Mesodermal cell (in vitro differentiated cells): Measurements from ENCODE around the gene EXOSC5.

Experiments
- H3K27ac ChIP-seq: 2 replicates; pipeline ENCODE4 v1.7.0; 2013; ENCODE audit warnings: mild to moderate bottlenecking, low read depth, low read length, moderate library complexity; ENCODE audit not compliant: severe bottlenecking
- H3K36me3 ChIP-seq: 2 replicates; pipeline ENCODE4 v1.7.1; 2013; ENCODE audit warnings: mild to moderate bottlenecking, low read length, moderate library complexity; ENCODE audit not compliant: control insufficient read depth, insufficient read depth
- H3K4me1 ChIP-seq: one replicate; pipeline ENCODE4 v1.7.1; 2013; ENCODE audit warnings: mild to moderate bottlenecking, low read length; ENCODE audit not compliant: insufficient read depth, control insufficient read depth, poor library complexity, severe bottlenecking
- H3K4me3 ChIP-seq: 2 replicates; pipeline ENCODE4 v1.7.0; 2013; ENCODE audit warnings: low read length, control low read depth, mild to moderate bottlenecking; ENCODE audit not compliant: insufficient read depth, poor library complexity, severe bottlenecking; ENCODE audit errors: extremely low read depth
- H3K9me3 ChIP-seq: 2 replicates; pipeline ENCODE4 v1.7.1; 2013; ENCODE audit warnings: mild to moderate bottlenecking, low read length, moderate library complexity; ENCODE audit not compliant: control insufficient read depth
- WGBS, 2 experiments: methylation state at CpG; one replicate each; pipeline ENCODE4 v1.1.5; 2013; ENCODE audit warnings: missing lambda C conversion rate in 2 of 2; ENCODE audit not compliant: insufficient coverage in 2 of 2; 5-methylcytosine and 5-hydroxymethylcytosine counted together

Gene EXOSC5

GRCh38 chr19:41366089-41366488 lies 31.1 kb downstream of the EXOSC5 start:
- H3K27ac ChIP-seq = no peak overlapping the region
- peaks cover 2% of the 10 kb centered on the region for H3K36me3 ChIP-seq
- H3K4me1 ChIP-seq = peaks cover 7% of the 10 kb centered on the region
- no peak overlapping the region for H3K4me3 ChIP-seq
- no peaks in the 10 kb centered on the region for H3K9me3 ChIP-seq
- WGBS, 2 experiments = 75 to 100% methylated on average over 1 of the region's 1 CpG

- no peaks in the 10 kb centered on the region for H3K9me3 ChIP-seq
- H3K27ac ChIP-seq = peak overlapping the region; percentile 100
- WGBS, 2 experiments = 92 to 94% methylated on average over 6 to 8 of the region's 14 CpGs
Measured at GRCh38 chr19:41364524-41365391, 32.4 kb downstream of the EXOSC5 start.

GRCh38 chr19:41363753-41364523 lies 33.2 kb downstream of the EXOSC5 start, which contains the start of gene B9D2:
Gene B9D2, minus strand, starts transcription at chr19:41364149. Its CDS starts 630 bp downstream, at chr19:41363519.
- H3K4me3 ChIP-seq = peak within 1 kb of the TSS; percentile 67
- H3K27ac ChIP-seq = peak within 1 kb of the TSS; percentile 100
- H3K36me3 ChIP-seq = peaks cover 3% of the 10 kb centered on the region
- H3K4me1 ChIP-seq = peaks cover 7% of the 10 kb centered on the region
- 0% methylated on average over 32 to 41 of the region's 56 CpGs for WGBS, 2 experiments
- H3K9me3 ChIP-seq = no peaks in the 10 kb centered on the region

More at GRCh38 chr19:41364524-41365391, 32.4 kb downstream of the EXOSC5 start:
- peaks cover 3% of the 10 kb centered on the region for H3K36me3 ChIP-seq
- H3K4me3 ChIP-seq = peak overlapping the region; percentile 67
- peaks cover 7% of the 10 kb centered on the region for H3K4me1 ChIP-seq

GRCh38 chr19:41363371-41363752 lies 33.8 kb downstream of the EXOSC5 start:
- Histone ChIP-seq H3K36me3 (peaks cover 3% of the 10 kb centered on the region), H3K4me3 (peak overlapping the region; percentile 67), H3K4me1 (peaks cover 7% of the 10 kb centered on the region)

GRCh38 chr19:41362143-41362847 lies 34.9 kb downstream of the EXOSC5 start:
- WGBS, 2 experiments = 89 to 98% methylated on average over 3 to 5 of the region's 10 CpGs
- Histone ChIP-seq H3K27ac (no peak overlapping the region), H3K4me3 (no peak overlapping the region)

More at GRCh38 chr19:41363371-41363752, 33.8 kb downstream of the EXOSC5 start:
- no peaks in the 10 kb centered on the region for H3K9me3 ChIP-seq
- peak overlapping the region; percentile 100 for H3K27ac ChIP-seq
- 59 to 88% methylated on average over 5 to 6 of the region's 6 CpGs for WGBS, 2 experiments

GRCh38 chr19:41359741-41360140 lies 37.4 kb downstream of the EXOSC5 start:
- Histone ChIP-seq H3K36me3 (peaks cover 3% of the 10 kb centered on the region), H3K9me3 (no peaks in the 10 kb centered on the region), H3K27ac (no peak overlapping the region), H3K4me3 (no peak overlapping the region), H3K4me1 (peaks cover 5% of the 10 kb centered on the region)
- 94 to 100% methylated on average over 1 of the region's 1 CpG for WGBS, 2 experiments

More at GRCh38 chr19:41362143-41362847, 34.9 kb downstream of the EXOSC5 start:
- Histone ChIP-seq H3K4me1 (peaks cover 7% of the 10 kb centered on the region), H3K9me3 (no peaks in the 10 kb centered on the region), H3K36me3 (peaks cover 3% of the 10 kb centered on the region)

- 94 to 97% methylated on average over 12 to 13 of the region's 13 CpGs for WGBS, 2 experiments
- Histone ChIP-seq H3K4me1 (peaks cover 2% of the 10 kb centered on the region), H3K9me3 (no peaks in the 10 kb centered on the region), H3K36me3 (peaks cover 7% of the 10 kb centered on the region), H3K27ac (no peak overlapping the region), H3K4me3 (no peak overlapping the region)
Measured at GRCh38 chr19:41357746-41358145, 39.4 kb downstream of the EXOSC5 start.

- no peak overlapping the region for H3K4me3 ChIP-seq
- H3K9me3 ChIP-seq = no peaks in the 10 kb centered on the region
- H3K27ac ChIP-seq = no peak overlapping the region
- peaks cover 7% of the 10 kb centered on the region for H3K36me3 ChIP-seq
- WGBS, 2 experiments = 94 to 100% methylated on average over 4 to 8 of the region's 11 CpGs
- peaks cover 2% of the 10 kb centered on the region for H3K4me1 ChIP-seq
Measured at GRCh38 chr19:41356984-41357739, 40.0 kb downstream of the EXOSC5 start.

- no peaks in the 10 kb centered on the region for H3K9me3 ChIP-seq
- peaks cover 2% of the 10 kb centered on the region for H3K4me1 ChIP-seq
- H3K27ac ChIP-seq = no peak overlapping the region
- whole genome bisulfite sequencing, 2 experiments = 97 to 98% methylated on average over 3 of the region's 3 CpGs
- no peak overlapping the region for H3K4me3 ChIP-seq
- H3K36me3 ChIP-seq = peaks cover 7% of the 10 kb centered on the region
Measured at GRCh38 chr19:41355802-41356201, 41.4 kb downstream of the EXOSC5 start.

- WGBS, 2 experiments = 85 to 90% methylated on average over 1 of the region's 1 CpG
Measured at GRCh38 chr19:41355035-41355434, 42.1 kb downstream of the EXOSC5 start.

More at GRCh38 chr19:41355035-41355434, 42.1 kb downstream of the EXOSC5 start:
- Histone ChIP-seq H3K4me3 (no peak overlapping the region), H3K4me1 (peaks cover 2% of the 10 kb centered on the region), H3K27ac (no peak overlapping the region), H3K9me3 (no peaks in the 10 kb centered on the region), H3K36me3 (peaks cover 11% of the 10 kb centered on the region)
